Measurements from ENCODE around the gene FRMPD4.

The FRMPD4 gene

GRCh38 chrX:12383196-12383595 is 244.9 kb downstream of the FRMPD4 start:
- H3K4me3 ChIP-seq (ENCODE audit: low read length) = no peak overlapping the region
- no peak for DNase-seq (ENCODE audit: low read depth)
- peak; percentile 27 for TF ChIP-seq CTCF (IDR thresholded peaks at IDR 0.05; ENCODE audit: insufficient read depth, low read depth, low read length, missing control alignments)

- peak; percentile 4 for DNase-seq (ENCODE audit: low read depth)
- no peak overlapping the region for H3K4me3 ChIP-seq (ENCODE audit: low read length)
- no peak for TF ChIP-seq CTCF (IDR thresholded peaks at IDR 0.05; ENCODE audit: insufficient read depth, low read depth, low read length, missing control alignments)
Measured at GRCh38 chrX:12390301-12390700, 252.0 kb downstream of the FRMPD4 start.

- DNase-seq (ENCODE audit: low read depth) = no peak
- TF ChIP-seq CTCF (IDR thresholded peaks at IDR 0.05; ENCODE audit: insufficient read depth, low read depth, low read length, missing control alignments) = no peak
- H3K4me3 ChIP-seq (ENCODE audit: low read length) = no peak overlapping the region
Measured at GRCh38 chrX:12396584-12396983, 258.3 kb downstream of the FRMPD4 start.

- H3K4me3 ChIP-seq (ENCODE audit: low read length) = no peak overlapping the region
- TF ChIP-seq CTCF (IDR thresholded peaks at IDR 0.05; ENCODE audit: insufficient read depth, low read depth, low read length, missing control alignments) = no peak
Measured at GRCh38 chrX:12400218-12400617, 261.9 kb downstream of the FRMPD4 start.

GRCh38 chrX:12401252-12401651 is 263.0 kb downstream of the FRMPD4 start:
- DNase-seq (ENCODE audit: low read depth) = no peak
- no peak for TF ChIP-seq CTCF (IDR thresholded peaks at IDR 0.05; ENCODE audit: insufficient read depth, low read depth, low read length, missing control alignments)
- no peak overlapping the region for H3K4me3 ChIP-seq (ENCODE audit: low read length)

More at GRCh38 chrX:12400218-12400617, 261.9 kb downstream of the FRMPD4 start:
- no peak for DNase-seq (ENCODE audit: low read depth)

GRCh38 chrX:12403474-12404082 is 265.3 kb downstream of the FRMPD4 start:
- no peak overlapping the region for H3K4me3 ChIP-seq (ENCODE audit: low read length)
- no peak for TF ChIP-seq CTCF (IDR thresholded peaks at IDR 0.05; ENCODE audit: insufficient read depth, low read depth, low read length, missing control alignments)
- peak; percentile 1 for DNase-seq (ENCODE audit: low read depth)

- TF ChIP-seq CTCF (IDR thresholded peaks at IDR 0.05; ENCODE audit: insufficient read depth, low read depth, low read length, missing control alignments) = no peak
- H3K4me3 ChIP-seq (ENCODE audit: low read length) = no peak overlapping the region
- no peak for DNase-seq (ENCODE audit: low read depth)
Measured at GRCh38 chrX:12405306-12405705, 267.0 kb downstream of the FRMPD4 start.
